ENCODE measurements around the gene SDC3. TPM values are rescaled to one million over a fixed set of nuclear protein-coding genes. Genes with fewer than 3 reads are reported as not detected.

SDC3 gene
- total RNA-seq, 1 donor from 2014 or later: 113 TPM

DNA sequence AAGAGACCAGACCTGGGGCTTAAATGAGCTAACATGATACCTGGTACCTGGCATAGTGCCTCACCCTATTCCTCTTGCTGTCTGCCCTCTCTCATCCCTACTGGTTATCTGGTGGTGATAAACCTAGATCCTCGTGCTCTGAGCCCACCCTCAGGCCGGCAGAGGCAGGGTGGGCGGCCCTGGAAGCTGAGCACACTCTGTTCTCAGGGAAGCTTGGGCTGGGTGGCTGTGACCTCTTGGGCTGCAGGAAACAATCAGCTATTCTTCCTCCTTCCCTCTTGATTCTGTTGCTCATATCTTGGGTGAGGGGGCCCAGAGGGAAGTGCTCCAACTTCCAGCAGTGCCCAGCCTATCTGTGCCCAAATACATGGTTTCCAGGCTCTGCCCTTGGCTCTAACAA lies 42.0 kb downstream of the SDC3 start:
- no peak overlapping the region for H3K9ac ChIP-seq (ENCODE audit: low read length)
- Mint-ChIP-seq H3K36me3 (ENCODE audit: low read depth, unreplicated experiment) (peaks cover 2% of the 10 kb centered on the region), H3K27me3 (ENCODE audit: low read depth, unreplicated experiment) (peaks cover 7% of the 10 kb centered on the region), H3K9me3 (ENCODE audit: unreplicated experiment) (no peaks in the 10 kb centered on the region), H3K4me1 (ENCODE audit: low read depth, unreplicated experiment) (no peaks in the 10 kb centered on the region), H3K4me3 (ENCODE audit: unreplicated experiment) (no peak overlapping the region), H3K27ac (ENCODE audit: unreplicated experiment) (no peak overlapping the region)
- TF ChIP-seq, protein P1, sequence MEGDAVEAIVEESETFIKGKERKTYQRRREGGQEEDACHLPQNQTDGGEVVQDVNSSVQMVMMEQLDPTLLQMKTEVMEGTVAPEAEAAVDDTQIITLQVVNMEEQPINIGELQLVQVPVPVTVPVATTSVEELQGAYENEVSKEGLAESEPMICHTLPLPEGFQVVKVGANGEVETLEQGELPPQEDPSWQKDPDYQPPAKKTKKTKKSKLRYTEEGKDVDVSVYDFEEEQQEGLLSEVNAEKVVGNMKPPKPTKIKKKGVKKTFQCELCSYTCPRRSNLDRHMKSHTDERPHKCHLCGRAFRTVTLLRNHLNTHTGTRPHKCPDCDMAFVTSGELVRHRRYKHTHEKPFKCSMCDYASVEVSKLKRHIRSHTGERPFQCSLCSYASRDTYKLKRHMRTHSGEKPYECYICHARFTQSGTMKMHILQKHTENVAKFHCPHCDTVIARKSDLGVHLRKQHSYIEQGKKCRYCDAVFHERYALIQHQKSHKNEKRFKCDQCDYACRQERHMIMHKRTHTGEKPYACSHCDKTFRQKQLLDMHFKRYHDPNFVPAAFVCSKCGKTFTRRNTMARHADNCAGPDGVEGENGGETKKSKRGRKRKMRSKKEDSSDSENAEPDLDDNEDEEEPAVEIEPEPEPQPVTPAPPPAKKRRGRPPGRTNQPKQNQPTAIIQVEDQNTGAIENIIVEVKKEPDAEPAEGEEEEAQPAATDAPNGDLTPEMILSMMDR (IDR thresholded peaks at IDR 0.05; ENCODE audit: insufficient read depth, low read depth, low read length): no peak
- no peak for TF ChIP-seq EZH2 (IDR thresholded peaks at IDR 0.05; ENCODE audit: insufficient read depth, low read length)
- FAIRE-seq (no peak), DNase-seq (ENCODE audit: low read depth) (no peak)
- H3K9me3 ChIP-seq (ENCODE audit: insufficient read depth, low read depth, low read length): no peaks in the 10 kb centered on the region
- no peak overlapping the region for H3K27ac ChIP-seq (ENCODE audit: low read depth, low read length)
- no peaks in the 10 kb centered on the region for H3K27me3 ChIP-seq (ENCODE audit: insufficient read depth, low read length)
- no peaks in the 10 kb centered on the region for H4K20me1 ChIP-seq (ENCODE audit: insufficient read depth, low read length)
- no peaks in the 10 kb centered on the region for H3K4me1 ChIP-seq (ENCODE audit: insufficient read depth, low read length)
- no peak overlapping the region for H2AFZ ChIP-seq (ENCODE audit: low read depth, low read length)
- H3K36me3 ChIP-seq (ENCODE audit: insufficient read depth, low read length): no peaks in the 10 kb centered on the region
- no peaks in the 10 kb centered on the region for H3K79me2 ChIP-seq (ENCODE audit: insufficient read depth, low read length)
- H3K4me3 ChIP-seq (ENCODE audit: insufficient read depth, low read depth, low read length): no peak overlapping the region
- H3K4me2 ChIP-seq (ENCODE audit: low read length): no peak overlapping the region

DNA sequence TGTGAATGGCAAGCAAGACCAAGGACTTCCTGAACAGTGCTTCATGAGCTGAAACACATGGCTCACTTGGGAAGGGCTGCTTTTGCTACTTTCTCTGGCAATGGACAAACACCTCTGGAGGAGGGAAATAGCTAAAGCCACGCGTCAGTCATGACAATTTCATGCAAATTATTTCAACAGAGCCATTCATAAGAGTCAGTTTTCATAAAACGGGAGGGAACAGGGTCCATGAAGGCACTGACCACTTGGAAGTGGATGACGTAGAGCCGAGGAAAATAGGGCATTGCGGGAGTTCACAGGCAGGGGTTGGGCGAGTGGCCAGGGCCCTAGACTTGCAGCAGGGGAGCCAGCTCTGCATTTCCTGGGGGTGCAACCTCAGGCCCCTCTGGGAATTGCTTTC lies 43.9 kb downstream of the SDC3 start:
- H4K20me1 ChIP-seq (ENCODE audit: insufficient read depth, low read length): no peaks in the 10 kb centered on the region
- no peaks in the 10 kb centered on the region for H3K4me1 ChIP-seq (ENCODE audit: insufficient read depth, low read length)
- H3K36me3 ChIP-seq (ENCODE audit: insufficient read depth, low read length): no peaks in the 10 kb centered on the region
- DNase-seq (ENCODE audit: low read depth): no peak
- TF ChIP-seq, protein P1 (IDR thresholded peaks at IDR 0.05; ENCODE audit: insufficient read depth, low read depth, low read length): no peak
- no peak for TF ChIP-seq EZH2 (IDR thresholded peaks at IDR 0.05; ENCODE audit: insufficient read depth, low read length)
- no peak for FAIRE-seq
- H3K27ac ChIP-seq (ENCODE audit: low read depth, low read length): no peak overlapping the region
- Mint-ChIP-seq H3K27me3 (ENCODE audit: low read depth, unreplicated experiment) (peaks cover 7% of the 10 kb centered on the region), H3K27ac (ENCODE audit: unreplicated experiment) (no peak overlapping the region), H3K4me3 (ENCODE audit: unreplicated experiment) (no peak overlapping the region), H3K4me1 (ENCODE audit: low read depth, unreplicated experiment) (peaks cover 3% of the 10 kb centered on the region), H3K9me3 (ENCODE audit: unreplicated experiment) (no peaks in the 10 kb centered on the region), H3K36me3 (ENCODE audit: low read depth, unreplicated experiment) (peaks cover 2% of the 10 kb centered on the region)
- H3K4me2 ChIP-seq (ENCODE audit: low read length): no peak overlapping the region
- H3K9ac ChIP-seq (ENCODE audit: low read length): no peak overlapping the region
- no peak overlapping the region for H3K4me3 ChIP-seq (ENCODE audit: insufficient read depth, low read depth, low read length)
- H2AFZ ChIP-seq (ENCODE audit: low read depth, low read length): no peak overlapping the region
- H3K9me3 ChIP-seq (ENCODE audit: insufficient read depth, low read depth, low read length): no peaks in the 10 kb centered on the region
- H3K27me3 ChIP-seq (ENCODE audit: insufficient read depth, low read length): no peaks in the 10 kb centered on the region
- H3K79me2 ChIP-seq (ENCODE audit: insufficient read depth, low read length): no peaks in the 10 kb centered on the region

DNA sequence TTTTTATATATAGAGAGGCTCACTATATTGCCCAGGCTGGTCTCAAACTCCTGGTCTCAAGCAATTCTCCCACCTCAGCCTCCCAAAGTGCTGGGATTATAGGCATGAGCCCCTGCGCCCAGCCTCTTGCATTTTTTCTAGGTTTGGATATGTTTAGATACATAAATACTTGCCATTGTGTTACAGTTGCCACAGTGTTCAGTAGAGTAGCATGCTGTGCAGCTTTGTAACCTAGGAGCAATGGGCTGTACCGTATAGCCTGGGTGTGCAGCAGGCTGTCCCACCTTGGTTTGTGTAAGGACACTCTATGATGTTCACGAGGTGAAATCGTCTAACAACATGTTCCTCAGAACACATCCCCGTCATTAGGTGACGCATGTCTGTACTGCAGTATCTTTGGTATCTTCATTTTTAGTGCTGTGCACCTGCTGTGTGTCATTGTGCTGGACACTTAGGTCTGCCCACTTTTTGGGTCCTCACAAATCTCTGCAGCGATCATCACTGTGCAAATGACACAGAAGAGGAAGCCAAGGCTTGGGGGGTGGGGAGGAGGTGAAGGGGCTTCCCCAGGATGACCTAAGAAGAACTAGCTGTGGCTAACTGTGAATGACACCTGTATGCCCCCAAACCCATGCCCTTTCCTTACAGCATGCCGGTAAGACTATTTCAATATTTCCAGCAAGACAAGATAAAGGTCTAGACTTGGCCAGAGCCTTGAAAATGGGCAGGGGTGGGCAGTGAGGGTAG lies 44.5 kb downstream of the SDC3 start:
- H4K20me1 ChIP-seq (ENCODE audit: insufficient read depth, low read length): no peaks in the 10 kb centered on the region
- Mint-ChIP-seq H3K27me3 (ENCODE audit: low read depth, unreplicated experiment) (peaks cover 7% of the 10 kb centered on the region), H3K27ac (ENCODE audit: unreplicated experiment) (no peak overlapping the region), H3K36me3 (ENCODE audit: low read depth, unreplicated experiment) (no peaks in the 10 kb centered on the region), H3K9me3 (ENCODE audit: unreplicated experiment) (no peaks in the 10 kb centered on the region), H3K4me3 (ENCODE audit: unreplicated experiment) (no peak overlapping the region), H3K4me1 (ENCODE audit: low read depth, unreplicated experiment) (peaks cover 9% of the 10 kb centered on the region)
- no peaks in the 10 kb centered on the region for H3K36me3 ChIP-seq (ENCODE audit: insufficient read depth, low read length)
- no peak for FAIRE-seq
- H3K79me2 ChIP-seq (ENCODE audit: insufficient read depth, low read length): no peaks in the 10 kb centered on the region
- H3K4me1 ChIP-seq (ENCODE audit: insufficient read depth, low read length): peaks cover 6% of the 10 kb centered on the region
- H3K4me3 ChIP-seq (ENCODE audit: insufficient read depth, low read depth, low read length): no peak overlapping the region
- TF ChIP-seq, protein P1 (IDR thresholded peaks at IDR 0.05; ENCODE audit: insufficient read depth, low read depth, low read length): no peak
- TF ChIP-seq EZH2 (IDR thresholded peaks at IDR 0.05; ENCODE audit: insufficient read depth, low read length): no peak
- no peak overlapping the region for H3K9ac ChIP-seq (ENCODE audit: low read length)
- H3K4me2 ChIP-seq (ENCODE audit: low read length): no peak overlapping the region
- no peak overlapping the region for H2AFZ ChIP-seq (ENCODE audit: low read depth, low read length)
- H3K9me3 ChIP-seq (ENCODE audit: insufficient read depth, low read depth, low read length): no peaks in the 10 kb centered on the region
- no peak overlapping the region for H3K27ac ChIP-seq (ENCODE audit: low read depth, low read length)
- H3K27me3 ChIP-seq (ENCODE audit: insufficient read depth, low read length): no peaks in the 10 kb centered on the region
- no peak for DNase-seq (ENCODE audit: low read depth)

All from astrocyte (in vitro differentiated cells and primary cell).